Bronchial epithelial cell (primary cell): ENCODE data around the gene CRACR2A. TPM values are rescaled to one million over a fixed set of nuclear protein-coding genes. Genes with fewer than 3 reads are reported as not detected.

ENCODE experiments used
- DNase-seq: peaks from one replicate; pipeline ENCODE4 v3.0.0-alpha.2; 2010; ENCODE audit warnings: low read depth
- FAIRE-seq: peaks from 2 replicates; lab custom pipeline; 2011; peaks lifted over from hg19 to GRCh38; lab: Jason Lieb, UNC
- H3K27me3 ChIP-seq: 2 replicates; pipeline ENCODE4 v1.5.1; 2011; ENCODE audit warnings: low read length; ENCODE audit not compliant: control insufficient read depth, insufficient read depth
- H3K36me3 ChIP-seq: 2 replicates; pipeline ENCODE4 v1.5.1; 2011; ENCODE audit warnings: low read length; ENCODE audit not compliant: control insufficient read depth, insufficient read depth
- H3K4me3 ChIP-seq: 2 replicates; pipeline ENCODE4 v1.5.1; 2011; ENCODE audit warnings: mild to moderate bottlenecking, low read depth, low read length, control low read depth
- CTCF ChIP-seq: IDR thresholded peaks from 2 replicates; pipeline ENCODE4 v1.5.1; 2011; ENCODE audit warnings: mild to moderate bottlenecking, moderate library complexity, low read length, control low read depth, inconsistent platforms; ENCODE audit not compliant: insufficient read depth, severe bottlenecking
- total RNA-seq: library from RNA; depleted of rRNA; stranded (reverse); fragments of >200 nt; gene quantifications from 2 replicates; pipeline ENCODE4 v1.2.1, GENCODE V29; 2014

The CRACR2A gene
- total RNA-seq, 1 donor from 2014 or later = 1.1 TPM

DNA sequence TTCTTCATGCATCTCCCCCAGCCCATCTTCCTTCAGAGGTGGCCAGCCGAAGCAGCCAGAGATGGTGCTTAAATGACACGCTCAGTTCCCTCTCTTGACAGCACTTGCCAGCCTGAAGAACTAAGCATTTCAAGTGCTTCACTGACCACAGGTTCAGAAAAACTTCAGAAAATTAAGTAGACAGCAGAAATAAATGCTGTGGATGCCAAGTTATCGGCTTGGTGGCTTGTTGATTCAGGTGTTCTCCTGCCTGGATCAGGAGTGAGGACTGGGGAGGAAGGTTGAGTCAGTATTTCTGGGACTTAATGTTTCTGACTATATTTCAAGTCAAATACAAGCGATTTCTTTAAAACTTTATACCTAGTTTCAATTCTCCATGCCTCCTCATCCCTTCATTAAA is 58.2 kb downstream of the CRACR2A start:
- DNase-seq = no peak
- Histone ChIP-seq H3K36me3 (no peaks in the 10 kb centered on the region), H3K4me3 (no peak overlapping the region), H3K27me3 (no peaks in the 10 kb centered on the region)
- FAIRE-seq = peak; percentile 23
- TF ChIP-seq CTCF = no peak

DNA sequence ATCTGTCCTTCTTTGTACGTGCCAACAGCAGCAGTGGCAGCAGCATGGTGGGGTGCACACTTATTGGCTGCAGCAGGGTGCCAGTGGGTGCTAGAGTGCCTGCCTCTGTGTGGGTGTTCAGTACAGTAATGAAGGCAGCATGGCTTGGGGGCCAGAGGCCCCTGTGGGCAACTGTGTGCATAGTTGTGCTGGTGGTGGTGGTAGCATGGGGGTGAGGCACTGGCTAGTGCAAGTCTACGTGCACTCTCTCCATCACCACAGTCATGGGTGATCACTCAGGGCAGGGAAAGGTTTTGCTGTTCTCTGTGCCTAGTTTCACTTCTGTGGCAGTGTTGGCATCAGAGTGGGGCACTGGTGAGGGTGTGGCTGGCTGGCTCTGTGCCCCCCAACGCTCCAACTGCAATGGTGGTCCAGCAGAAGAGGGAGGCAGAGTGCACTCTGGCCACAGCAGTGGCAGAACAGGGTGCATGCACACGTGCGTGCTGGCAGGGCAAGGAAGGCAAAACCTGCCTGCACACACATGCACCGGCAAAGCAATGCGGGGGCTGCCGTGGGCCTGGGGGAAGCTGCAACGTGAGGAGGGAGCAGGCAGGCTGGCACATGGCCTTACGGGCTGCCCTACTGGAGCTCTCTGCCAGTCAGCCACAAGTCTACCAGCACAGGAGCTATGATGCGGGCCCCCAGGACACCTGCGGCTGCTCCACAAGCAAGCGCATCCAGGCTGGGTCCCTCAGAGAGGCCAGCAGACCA is 60.1 kb downstream of the CRACR2A start:
- FAIRE-seq (no peak), DNase-seq (no peak)
- Histone ChIP-seq H3K4me3 (no peak overlapping the region), H3K27me3 (no peaks in the 10 kb centered on the region), H3K36me3 (no peaks in the 10 kb centered on the region)
- TF ChIP-seq CTCF = no peak

GRCh38 chr12:3686463-3686862 is 66.4 kb downstream of the CRACR2A start:
- H3K27me3 ChIP-seq = no peaks in the 10 kb centered on the region
- H3K36me3 ChIP-seq = no peaks in the 10 kb centered on the region
- FAIRE-seq (no peak), DNase-seq (no peak)
- no peak overlapping the region for H3K4me3 ChIP-seq
- no peak for TF ChIP-seq CTCF

GRCh38 chr12:3685830-3686229 is 67.1 kb downstream of the CRACR2A start:
- DNase-seq = no peak

GRCh38 chr12:3684449-3685051 is 68.4 kb downstream of the CRACR2A start:
- TF ChIP-seq CTCF = no peak
- FAIRE-seq = no peak
- H3K27me3 ChIP-seq = no peaks in the 10 kb centered on the region
- DNase-seq = no peak
- H3K4me3 ChIP-seq = no peak overlapping the region
- no peaks in the 10 kb centered on the region for H3K36me3 ChIP-seq

More at GRCh38 chr12:3685830-3686229, 67.1 kb downstream of the CRACR2A start:
- no peak for TF ChIP-seq CTCF
- no peaks in the 10 kb centered on the region for H3K36me3 ChIP-seq
- no peak overlapping the region for H3K4me3 ChIP-seq
- H3K27me3 ChIP-seq = no peaks in the 10 kb centered on the region
- no peak for FAIRE-seq

DNA sequence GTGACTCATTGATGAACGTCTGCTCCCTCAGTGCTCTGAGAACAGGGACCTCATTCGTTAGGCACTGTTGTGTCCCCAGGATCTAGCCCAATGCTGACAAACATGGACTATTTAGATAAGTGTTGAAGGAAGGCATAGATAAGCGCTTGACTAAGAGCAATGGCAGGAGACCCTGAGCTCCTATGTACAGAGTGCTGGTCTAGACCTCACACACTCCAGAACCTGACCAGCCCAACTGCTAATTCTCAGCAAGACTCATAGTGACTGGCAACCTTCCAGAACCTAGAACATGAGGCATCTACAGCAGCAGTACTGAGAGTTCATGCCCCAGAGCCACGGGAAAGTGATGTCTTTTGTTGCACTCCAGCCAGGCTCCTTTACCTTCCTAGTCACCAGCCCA is 69.2 kb downstream of the CRACR2A start:
- H3K27me3 ChIP-seq = no peaks in the 10 kb centered on the region
- DNase-seq = peak; percentile 41
- peak; percentile 13 for FAIRE-seq
- no peak overlapping the region for H3K4me3 ChIP-seq
- no peaks in the 10 kb centered on the region for H3K36me3 ChIP-seq
- TF ChIP-seq CTCF = no peak
